Stimulated activated CD8-positive, alpha-beta memory T cell treated with anti-CD3 and anti-CD28 coated beads, Interleukin-2, amount 100 ng/mL, for 48 hours (primary cell): ENCODE data around the gene TLE6.
"Not testable (repeated sequence)": the region's sequence is repeated elsewhere in the genome, so short reads cannot be mapped to it uniquely, and the experiment has no call there.

ENCODE experiments used
- DNase-seq, 2 donors: peaks; one replicate each; pipeline ENCODE4 v3.0.0-alpha.2; 2020; ENCODE audit warnings: low read depth in 2 of 2

Gene TLE6

DNA sequence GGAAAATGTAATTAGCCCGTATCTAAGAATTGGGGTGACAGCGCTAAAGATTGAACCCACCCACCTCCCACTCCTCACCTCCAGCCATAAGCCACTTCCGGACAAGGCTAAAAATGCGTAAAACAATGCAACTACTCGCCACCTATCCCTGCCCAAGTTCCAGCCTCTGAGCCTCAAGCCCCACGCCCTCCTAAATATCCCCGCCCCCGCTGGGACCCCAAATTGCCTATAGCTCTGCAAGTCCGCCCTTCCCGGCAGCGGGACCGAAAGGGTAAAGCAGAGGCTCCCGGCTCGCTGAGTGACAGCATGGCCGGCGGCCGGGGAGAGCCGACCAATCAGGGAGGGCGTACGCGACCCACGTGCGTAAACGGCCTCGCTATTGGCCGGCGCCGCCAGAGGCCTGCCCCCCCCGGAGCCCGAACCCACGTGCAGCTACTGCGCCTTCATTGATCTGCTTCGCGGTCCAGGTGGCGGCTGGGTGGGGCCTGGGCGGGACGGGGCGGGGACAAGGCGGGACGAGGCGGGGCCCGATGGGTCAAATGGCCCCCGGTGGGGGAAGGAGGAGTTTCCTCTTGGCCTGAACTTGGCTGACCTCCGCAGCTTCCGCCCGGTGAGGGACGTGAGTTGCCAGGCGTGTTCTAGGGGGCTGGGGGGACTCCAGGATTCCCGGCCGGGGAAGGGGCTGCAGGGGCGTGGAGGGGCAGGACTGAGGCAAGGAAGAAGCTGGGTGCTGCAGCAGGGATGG lies at the start of gene TLE6:
TLE6 (plus strand) TSS at position 564 of the 745 bp plus-strand sequence. CDS start 670 bp downstream, outside the sequence.
- DNase-seq: peak; percentile 87 to 91

DNA sequence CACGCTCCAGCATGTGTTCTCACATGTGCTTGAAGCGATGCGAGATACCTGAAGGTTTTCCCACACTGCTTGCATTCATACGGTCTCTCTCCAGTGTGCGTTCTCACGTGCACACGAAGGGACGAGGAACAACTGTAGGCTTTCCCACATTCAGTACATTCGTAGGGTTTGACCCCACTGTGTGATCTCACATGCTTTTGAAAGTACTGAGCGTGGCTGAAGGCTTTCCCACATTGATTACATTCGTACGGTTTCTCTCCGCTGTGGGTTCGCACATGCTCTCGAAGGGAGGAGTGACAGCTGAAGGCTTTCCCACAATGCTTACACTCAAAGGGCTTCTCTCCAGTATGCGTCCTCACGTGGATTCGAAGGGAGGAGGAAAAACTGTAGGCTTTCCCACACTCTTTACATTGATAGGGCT lies 43.9 kb upstream of the TLE6 start:
- DNase-seq: no peak

DNA sequence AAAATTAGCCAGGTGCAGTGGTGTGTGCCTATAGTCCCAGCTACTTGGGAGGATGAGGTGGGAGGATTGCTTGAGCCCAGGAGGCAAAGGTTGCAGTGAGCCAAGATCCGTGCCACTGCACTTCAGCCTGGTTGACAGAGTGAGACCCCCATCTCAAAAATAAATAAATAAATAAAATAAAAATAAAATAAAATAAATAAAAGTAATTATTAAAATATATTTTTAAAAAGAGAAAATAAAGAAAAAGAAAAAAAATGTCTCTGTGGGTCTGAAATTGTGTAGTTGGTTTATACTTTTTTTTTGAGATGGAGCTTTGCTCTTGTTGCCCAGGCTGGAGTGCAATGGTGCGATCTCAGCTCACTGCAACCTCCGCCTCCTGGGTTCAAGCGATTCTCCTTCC lies 41.5 kb upstream of the TLE6 start:
- not testable (repeated sequence) for DNase-seq

DNA sequence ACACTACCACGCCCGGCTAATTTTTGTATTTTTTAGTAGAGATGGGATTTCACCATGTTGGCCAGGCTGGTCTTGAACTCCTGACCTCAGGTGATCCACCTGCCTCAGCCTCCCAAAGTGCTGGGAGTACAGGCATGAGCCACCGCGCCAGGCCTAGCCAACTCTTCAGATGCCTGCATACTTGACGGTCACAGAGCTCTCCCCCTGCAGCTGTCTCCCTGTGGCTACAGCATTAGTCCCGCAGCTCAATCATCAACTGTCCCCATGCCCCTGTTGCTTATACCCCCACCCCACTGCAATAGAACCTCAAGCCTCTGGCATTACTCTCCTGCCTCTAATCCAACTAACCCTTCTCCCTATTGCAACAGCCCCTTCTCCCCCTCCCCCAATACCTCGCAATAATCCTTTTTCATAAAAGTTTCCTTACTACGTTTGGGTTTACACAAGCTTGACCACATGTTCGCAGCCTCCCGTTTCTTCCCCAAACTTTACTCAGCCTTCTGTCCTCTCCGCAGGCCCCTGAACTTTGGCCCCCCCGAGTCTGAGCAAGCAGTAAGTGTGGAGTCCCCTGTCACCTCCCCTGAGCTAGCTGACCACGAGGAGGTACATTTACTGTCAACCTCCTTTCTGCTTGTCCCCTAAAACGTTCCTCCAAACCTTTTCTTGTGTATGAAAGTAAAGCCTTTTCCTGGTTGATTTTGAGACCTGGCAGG lies 34.3 kb upstream of the TLE6 start:
- DNase-seq: no peak

DNA sequence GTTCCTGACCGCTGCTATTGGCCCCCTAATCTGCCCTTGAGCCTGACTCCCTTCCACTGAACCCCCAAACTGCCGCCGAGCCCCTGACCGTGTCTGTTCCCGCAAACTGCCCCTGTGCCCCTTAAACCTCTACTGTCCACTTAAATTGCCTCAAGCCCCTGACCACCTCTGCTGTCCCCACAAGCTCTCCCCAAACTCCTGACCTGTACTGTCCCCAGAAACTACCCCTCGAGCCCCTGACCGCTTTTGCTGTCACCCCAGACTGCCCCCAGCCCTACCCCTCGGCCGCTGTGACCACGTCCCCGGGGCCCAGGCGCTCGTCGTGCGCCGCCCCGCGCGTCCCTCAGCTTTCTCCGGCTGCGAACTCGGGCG lies 33.0 kb upstream of the TLE6 start:
- DNase-seq: no peak

DNA sequence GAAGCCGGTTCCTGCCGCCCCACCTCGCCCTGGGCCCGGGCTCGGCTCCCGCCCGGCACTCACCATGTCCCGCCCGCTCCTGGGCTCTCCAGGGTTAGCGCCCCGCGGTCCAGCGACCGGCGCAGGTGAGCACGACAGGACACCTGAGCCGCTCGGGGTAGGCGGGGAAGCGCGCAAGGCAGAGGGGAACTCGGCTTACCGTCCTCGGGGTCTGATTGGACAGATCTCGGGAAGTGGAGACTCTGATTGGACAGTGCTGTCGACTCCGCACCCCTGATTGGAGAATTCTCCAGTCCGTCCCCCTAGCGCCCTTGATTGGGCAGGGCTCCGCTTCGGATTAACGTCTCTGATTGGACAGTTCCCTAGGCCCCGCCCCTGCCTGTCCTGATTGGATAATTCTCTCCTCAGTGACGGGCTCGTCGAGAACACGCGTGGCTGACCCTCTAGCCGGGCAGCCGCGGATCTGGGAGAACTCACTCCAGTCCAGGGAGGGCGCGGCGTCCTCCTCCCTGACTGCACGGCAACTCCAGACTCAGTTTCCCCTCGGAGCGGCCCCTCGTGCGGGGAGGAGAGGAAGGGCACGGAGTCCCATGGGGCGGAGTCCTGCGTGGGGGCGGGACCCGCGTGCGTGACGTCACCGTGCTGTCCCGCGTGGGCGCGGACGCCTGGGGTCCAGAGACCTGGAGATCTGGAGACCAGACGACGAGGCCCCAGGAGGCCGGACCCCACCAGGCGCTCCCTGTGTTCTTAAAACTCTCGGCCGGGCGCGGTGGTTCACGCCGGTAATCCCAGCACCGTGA lies 32.4 kb upstream of the TLE6 start, which contains the start of gene ZNF77:
ZNF77 (minus strand) TSS at position 197 of the 800 bp plus-strand sequence; CDS start at position 66, 131 bp downstream.
- DNase-seq: peak; percentile 94 to 98

DNA sequence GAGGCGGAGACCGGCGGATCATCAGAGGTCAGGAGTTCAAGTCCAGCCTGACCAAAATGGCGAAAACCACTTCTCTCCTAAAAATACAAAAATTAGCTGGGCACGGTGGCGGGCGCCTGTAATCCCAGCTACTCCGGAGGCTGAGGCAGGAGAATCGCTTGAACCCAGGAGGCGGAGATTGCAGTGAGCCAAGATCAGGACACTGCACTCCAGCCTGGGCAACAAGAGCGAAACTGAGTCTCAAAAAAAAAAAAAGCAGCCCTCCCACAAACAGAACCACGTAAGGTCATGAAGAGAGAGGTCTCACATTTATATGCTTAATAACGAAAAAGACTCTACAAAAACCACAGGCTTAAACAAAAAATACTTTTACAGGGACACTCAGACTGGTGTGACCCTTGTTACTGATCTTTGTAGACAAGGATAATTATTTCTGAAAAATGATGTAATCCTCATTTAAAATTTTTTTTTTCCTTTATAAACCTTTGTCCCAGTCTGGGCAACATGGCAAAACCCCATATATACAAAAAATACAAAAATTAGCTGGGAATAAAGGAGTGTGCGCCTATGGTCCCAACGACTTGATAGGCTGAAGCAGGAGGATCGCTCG lies 31.7 kb upstream of the TLE6 start:
- no peak for DNase-seq

DNA sequence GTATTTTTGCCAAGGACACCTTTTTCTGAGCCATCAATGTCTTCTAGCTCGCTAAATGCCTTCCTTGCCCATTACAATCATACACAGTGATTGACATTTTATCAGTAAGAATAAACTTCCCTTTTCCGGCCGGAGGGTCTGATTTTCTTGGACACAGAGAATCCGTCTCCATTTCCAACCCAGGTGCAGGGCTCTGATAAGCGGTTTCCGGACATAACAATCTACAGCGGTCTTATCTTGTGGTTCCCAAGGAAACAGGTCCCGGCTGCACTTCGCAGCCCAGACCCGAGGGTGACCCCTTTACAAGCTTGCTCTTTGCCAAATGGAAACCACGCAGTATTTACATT lies 27.5 kb upstream of the TLE6 start:
- DNase-seq: no peak

DNA sequence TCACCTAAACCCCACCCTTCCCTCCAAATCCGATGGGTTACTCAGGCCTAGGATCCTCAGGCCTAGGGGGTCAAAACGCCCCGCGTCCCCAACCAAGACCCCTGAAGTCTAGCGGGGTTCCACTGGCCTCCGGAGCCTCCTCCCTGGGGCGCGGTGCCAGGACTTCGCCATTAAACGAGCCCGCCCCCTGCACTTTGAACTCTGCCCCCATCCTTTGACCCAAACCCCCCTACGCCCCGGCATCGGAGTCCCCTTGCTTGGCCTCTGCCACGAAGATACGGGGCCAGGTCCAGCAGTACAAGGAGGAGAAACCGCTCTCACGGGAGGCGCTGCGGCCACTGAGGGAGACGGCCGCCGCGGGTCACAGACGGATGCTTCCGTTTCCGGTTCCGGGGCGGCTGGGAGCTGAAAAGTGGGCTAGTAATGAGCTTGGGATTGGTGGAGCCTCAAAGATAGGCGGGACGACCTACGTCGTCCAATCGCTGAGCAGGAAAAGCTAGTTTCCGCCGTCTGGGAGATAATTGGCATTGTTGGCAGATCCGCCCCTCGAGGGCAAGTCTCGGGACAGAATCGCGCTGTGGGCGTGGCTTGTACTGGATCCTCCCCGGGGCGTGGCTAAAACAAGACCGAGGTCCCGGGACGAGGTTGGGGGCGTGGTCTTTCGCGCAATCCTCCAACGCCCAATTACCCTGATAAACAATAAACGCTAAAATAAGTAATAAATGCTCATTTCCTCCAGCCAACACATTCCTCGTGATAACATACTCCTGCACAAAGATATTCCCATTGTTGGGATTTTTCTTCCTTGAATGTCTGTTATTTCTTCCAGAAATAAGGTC lies 26.9 kb upstream of the TLE6 start:
- peak; percentile 99 to 100 for DNase-seq

DNA sequence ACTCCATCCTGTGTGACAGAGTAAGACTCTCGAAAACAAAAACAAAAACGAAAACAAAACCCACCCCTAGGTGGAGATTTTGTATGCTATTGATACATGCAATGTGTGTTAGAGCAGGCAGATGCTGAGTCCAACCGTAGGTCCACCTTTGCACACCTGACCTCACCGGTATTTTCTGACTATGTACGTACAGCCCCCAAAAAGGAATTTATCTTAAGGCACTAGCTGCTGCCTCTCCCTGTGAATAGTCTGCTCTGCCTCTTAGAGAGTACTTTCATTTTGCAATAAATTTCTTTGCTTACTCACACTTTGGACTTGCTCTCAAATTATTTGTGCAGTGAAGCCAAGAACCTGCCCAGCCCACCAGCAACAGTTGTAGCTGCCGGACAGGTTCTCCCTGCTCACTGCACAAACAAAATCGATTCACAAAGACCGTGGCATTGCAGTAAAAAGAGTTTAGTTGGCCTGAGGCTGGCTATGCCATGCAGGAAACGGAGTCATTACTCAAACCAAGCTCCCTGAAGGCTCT lies 24.3 kb upstream of the TLE6 start:
- no peak for DNase-seq

DNA sequence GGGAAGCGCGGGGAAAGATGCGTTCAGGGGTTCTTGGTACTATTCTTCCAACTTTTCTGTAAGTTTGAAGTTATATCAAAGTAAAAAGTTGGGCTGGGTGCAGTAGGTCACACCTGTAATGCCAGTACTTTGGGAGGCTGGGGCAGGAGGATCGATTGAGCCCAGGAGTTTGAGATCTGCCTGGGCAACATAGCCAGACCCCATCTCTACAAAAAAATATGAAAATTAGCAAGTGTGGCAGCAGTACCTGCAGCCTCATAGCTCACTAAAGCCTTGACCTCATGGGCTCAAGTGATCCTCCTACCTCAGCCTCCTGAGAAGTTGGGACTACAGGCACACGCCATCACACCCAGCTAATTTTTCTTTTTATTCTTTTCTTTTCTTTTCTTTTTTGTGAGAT lies 20.2 kb upstream of the TLE6 start:
- no peak for DNase-seq

DNA sequence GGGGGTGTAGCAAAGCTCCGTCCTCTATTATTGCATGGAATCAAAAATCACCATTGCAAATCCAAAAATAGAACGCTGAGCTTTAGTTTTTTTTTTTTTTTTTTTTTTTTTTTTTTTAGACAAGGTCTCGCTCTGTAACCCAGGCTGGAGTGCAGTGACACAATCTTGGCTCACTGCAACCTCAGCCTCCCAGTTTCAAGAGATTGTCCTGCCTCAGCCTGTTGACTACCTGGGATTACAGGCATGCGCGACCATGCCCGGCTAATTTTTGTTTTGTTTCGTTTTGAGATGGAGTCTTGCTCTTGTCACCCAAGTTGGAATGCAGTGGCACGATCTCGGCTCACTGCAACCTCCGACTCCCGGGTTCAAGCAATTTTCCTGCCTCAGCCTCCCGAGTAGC lies 17.2 kb upstream of the TLE6 start:
- no peak for DNase-seq

DNA sequence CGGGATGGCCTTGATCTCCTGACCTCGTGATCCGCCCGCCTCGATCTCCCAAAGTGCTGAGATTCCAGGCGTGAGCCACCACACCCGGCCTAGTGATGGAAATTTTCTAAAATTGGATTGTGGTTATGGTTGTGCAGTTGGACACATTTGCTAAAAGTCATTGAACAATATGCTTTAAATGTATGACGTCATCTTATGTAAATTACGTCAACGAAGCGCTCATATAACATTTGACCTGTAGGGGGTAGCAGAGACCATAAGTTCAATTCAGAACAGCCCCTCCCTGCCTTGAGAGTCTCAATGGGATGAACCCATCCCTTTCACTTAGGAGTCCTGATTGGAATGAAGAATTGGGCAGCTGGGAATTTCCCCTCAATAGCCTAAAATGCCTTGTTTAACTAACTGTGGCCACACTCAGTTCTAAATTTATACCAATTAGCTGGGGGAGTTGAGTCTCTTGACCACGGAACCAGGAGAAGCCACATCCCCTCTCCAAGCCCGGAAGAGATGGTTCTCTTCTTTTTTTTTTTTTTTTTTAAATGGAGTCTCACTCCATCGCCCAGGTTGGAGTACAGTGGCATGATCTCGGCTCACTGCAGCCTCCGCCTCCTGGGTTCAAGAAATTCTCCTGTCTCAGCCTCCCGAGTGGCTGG lies 15.2 kb upstream of the TLE6 start:
- no peak for DNase-seq

DNA sequence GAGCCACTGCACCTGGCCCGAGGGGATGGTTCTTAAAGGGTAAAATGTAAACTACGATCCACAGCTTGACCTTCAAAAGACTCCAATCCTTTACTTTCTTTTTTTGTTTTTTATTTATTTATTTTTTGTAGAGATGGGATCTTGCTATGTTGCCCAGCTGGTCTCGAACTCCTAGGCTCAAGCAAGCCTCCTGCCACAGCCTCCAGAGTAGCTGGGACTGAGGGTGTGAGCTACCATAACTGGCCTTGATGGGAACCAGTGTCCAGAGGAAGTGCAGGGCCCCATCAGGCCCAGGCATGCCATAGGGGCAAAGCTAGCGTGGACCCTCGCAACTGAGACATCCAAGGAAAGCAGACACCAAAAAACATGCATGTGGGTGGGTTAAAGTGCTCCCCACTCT lies 14.2 kb upstream of the TLE6 start:
- no peak for DNase-seq

DNA sequence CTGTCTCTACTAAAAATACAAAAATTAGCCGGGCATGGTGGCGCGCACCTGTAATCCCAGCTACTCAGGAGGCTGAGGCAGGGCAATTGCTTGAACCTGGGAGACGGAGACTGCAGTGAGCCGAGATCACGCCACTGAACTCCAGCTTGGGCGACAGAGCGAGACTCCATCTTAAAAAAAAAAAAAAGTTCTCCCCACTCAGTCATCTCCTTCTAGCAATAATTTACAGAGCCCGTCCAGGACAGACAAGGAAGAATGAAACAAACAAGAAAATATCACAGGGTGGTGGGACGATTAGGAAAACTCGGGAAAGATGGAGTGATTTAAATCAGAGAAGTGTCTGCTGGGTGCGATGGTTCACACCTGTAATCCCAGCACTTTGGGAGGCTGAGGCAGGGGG lies 13.7 kb upstream of the TLE6 start:
- DNase-seq: not testable (repeated sequence)

DNA sequence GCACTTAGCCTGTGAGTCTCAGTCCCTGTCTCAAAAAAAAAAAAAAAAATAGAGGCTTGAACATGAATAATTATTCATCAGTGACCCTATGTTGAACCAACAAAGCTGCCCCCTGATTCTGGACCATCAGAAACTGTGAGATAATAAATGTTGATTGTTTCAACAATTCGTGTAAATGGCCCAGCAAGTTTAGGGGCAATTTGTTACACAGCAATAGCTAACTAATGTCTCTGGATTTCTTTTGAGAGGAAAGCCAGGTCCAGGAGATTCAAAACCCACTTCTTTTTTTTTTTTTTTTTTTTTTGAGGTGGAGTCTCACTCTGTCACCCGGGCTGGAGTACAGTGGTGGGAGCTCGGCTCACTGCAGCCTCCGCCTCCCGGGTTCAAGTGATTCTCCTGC lies 12.5 kb upstream of the TLE6 start:
- no peak for DNase-seq

DNA sequence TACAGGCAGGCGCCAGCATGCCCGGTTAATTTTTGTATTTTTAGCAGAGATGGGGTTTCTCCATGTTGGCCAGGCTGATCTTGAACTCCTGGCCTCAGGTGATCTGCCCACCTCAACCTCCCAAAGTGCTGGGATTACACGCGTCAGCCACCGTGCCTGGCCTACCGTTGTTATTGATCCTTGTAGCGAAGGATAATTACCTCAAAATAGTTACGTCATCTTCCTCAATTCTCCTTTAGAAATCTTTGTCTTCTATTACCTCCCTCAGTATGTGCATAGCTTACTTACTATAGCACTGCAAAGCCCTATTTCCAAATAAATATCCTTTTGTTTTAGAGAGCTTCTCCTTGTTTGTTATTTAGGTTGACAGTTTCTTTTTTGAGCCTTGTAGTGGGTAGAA lies 9.4 kb upstream of the TLE6 start:
- no peak for DNase-seq

DNA sequence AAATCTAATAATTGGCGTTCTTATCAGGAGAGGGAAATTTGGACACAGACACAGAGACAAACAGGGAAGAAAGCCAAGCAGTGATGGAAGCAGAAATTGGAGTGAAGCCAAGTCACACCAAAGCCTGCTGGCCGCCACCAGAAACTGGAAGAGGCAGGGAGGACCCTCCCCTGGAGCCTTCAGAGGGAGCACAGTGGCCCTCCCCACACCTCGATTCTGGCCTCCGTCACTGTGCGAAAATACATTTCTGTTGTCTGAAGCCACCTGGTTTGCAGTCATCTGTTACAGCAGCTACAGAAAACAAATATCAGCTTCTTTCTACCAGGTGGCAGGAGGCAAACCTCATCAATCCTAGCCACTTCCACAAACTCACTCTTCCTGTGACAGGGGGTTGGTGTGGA lies 8.3 kb upstream of the TLE6 start:
- DNase-seq: no peak

DNA sequence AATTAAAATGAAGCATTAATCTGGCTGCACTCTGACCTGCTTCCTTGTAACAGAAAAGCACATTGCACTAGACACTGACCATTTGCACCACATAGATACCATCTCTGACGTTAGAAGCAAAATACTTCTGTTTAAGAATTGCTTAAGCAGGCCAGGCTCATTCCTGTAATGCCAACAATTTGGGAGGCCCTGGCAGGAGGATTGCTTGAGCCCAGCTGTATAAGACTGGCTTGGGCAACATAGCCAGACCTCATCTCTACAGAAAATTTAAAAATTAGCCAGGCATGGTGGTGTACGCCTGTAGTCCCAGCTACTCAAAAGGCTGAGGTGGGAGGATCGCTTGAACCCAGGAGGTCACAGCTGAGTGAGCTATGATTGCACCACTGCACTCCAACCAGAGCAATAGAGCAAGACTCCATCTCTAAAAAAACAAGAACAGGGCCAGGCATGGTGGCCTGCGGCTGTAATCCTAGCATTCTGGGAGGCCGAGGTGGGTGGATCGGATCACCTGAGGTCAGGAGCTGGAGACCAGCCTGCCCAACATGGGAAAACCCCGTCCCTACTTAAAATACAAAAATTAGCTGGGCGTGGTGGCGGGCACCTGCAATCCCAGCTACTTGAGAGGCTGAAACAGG lies 7.0 kb upstream of the TLE6 start:
- DNase-seq: no peak

DNA sequence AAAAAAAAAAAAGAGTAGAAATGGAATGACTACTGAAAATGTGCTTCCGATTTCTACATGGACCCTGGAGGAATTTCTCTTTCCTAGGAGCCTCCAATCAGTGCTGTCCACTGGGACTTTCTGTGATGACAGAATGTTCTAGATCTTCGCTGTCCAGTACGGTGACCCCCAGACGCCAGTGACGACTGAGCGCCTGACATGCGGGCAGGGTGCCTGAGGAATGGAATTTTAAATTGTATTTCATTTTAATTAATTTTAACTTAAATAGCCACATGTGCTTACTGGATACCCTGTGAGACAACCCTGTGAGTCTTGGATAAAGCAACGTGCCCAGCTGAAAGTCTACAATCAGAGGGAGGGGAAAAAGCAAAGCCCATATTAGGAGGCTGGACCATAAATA lies 4.1 kb upstream of the TLE6 start:
- DNase-seq: no peak
